NCI-H345 treated with DMSO at 0.1 percent for 48 hours (cell line): ENCODE results near the gene CAMKK2.
A peak's percentile ranks its signal among the peaks of the same experiment; 100 is the strongest.
"Not testable (repeated sequence)": the region's sequence is repeated elsewhere in the genome, so short reads cannot be mapped to it uniquely, and the experiment has no call there.

ENCODE experiments used
- DNase-seq: peaks from one replicate; lab custom pipeline; 2025; ENCODE audit not compliant: unreplicated experiment; lab: John Stamatoyannopoulos, UW

Gene CAMKK2

DNA sequence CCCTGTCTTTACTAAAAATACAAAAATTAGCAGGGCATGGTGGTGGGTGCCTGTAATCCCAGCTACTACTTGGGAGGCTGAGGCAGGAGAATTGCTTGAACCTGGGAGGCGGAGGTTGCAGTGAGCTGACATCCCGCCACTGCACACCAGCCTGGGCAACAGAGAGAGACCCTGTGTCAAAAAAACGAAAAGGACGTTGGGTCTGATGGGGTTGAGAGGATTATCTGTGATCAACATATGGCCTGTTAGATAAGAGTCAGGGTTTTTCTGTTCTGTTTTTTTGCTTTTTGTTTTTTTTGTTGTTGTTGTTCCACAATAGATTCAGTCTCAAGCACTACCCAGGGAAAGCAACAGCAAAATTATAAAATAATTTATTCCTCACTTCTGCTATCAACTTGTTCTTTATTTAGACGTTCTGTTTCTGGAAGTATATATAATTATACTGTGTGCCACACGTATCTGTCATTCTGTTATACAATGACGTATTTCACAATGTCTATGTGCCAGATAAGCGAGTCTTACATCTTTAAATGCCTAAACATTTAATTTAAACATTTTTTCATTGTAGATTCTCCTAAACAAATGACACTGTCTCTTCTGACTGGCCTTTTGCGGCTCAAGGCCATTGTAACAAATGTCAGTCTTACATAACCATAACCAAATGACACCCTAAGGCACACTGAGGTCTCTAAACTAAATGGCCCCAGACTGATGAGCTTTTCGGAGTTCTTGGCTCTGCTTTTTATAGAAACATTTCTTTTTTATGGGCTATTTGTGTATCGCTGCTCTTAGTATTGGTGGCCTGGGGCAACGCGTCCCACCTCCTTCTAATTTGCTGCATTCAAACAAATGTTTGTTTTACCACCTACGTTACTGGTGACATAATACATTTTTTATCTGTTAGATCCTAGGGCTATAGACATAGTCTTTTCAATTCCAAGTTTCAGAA, 93.8 kb downstream of the CAMKK2 start:
- peak; percentile 15 for DNase-seq

DNA sequence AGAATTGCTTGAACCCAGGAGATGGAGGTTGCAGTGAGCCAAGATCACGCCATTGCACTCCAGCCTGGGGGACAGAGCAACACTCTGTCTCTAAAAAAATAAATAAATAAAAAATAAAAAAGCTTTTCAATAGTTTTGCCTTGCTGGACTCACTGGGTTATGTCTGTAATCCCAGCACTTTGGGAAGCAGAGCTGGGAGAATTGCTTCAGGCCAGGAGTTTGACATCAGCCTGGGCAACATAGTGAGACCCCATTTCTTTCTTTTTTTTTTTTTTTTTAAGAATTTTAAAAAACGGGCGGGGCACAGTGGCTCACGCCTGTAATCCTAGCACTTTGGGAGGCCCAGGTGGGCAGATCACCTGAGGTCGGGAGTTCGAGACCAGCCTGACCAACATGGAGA, 95.4 kb downstream of the CAMKK2 start:
- DNase-seq, result not testable (repeated sequence)

GRCh38 chr12:121198949-121199348, 97.6 kb downstream of the CAMKK2 start:
- no peak for DNase-seq

GRCh38 chr12:121196902-121197301, 99.6 kb downstream of the CAMKK2 start:
- DNase-seq, result no peak

GRCh38 chr12:121191151-121191550, 105.4 kb downstream of the CAMKK2 start:
- DNase-seq, result no peak

GRCh38 chr12:121190523-121191031, 105.9 kb downstream of the CAMKK2 start:
- no peak for DNase-seq

GRCh38 chr12:121189619-121190155, 106.8 kb downstream of the CAMKK2 start:
- DNase-seq, result no peak

GRCh38 chr12:121189131-121189530, 107.4 kb downstream of the CAMKK2 start:
- no peak for DNase-seq

- DNase-seq, result no peak
Observed at GRCh38 chr12:121188227-121188626, 108.3 kb downstream of the CAMKK2 start.
